PC-9 (cell line): Measurements from ENCODE around the gene SCARF2.

Experiments used
- CTCF ChIP-seq: fragments of 200-600 bp; sonication (generic); conservative IDR thresholded peaks from 2 replicates; pipeline ENCODE4 v1.6.1; 2017; ENCODE audit warnings: mixed run types, antibody characterized with exemption, mild to moderate bottlenecking, moderate library complexity
- EZH2 ChIP-seq: fragments of 200-600 bp; sonication (generic); IDR thresholded peaks from 2 replicates; pipeline ENCODE4 v1.8.0; 2017; ENCODE audit warnings: antibody characterized with exemption, low read depth

GRCh38 chr22:20388200-20388599, 49.4 kb downstream of the SCARF2 start:
- TF ChIP-seq CTCF (no peak), EZH2 (no peak)
